ENCODE measurements around the gene ZBTB24.

DNA sequence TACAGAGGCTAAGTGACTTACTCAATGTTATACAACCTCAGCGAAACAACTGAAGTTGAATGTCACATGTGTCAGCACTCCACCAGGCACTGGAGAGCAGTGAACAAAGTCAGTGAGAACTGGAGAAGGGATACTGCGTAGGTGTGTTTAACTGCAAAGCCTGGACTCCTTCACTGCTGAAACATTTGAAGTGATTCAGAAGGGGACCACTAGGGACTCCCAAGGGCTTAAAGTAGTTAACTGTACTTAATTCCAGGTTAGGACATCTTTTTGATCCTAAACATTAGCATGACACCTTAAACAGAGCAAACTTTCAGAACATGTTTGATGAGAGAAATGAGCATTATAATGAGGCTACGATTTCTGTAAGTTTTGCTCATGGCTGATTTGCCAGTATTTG lies 45.0 kb upstream of the ZBTB24 start:
- TF ChIP-seq GATA3 (IDR thresholded peaks at IDR 0.05; ENCODE audit: low read depth, low read length) (no peak), GATA2 (IDR thresholded peaks at IDR 0.05; ENCODE audit: low read depth, low read length) (no peak)
